Measurements from ENCODE around the gene SVOPL. TPM values are rescaled to one million over a fixed set of nuclear protein-coding genes. Genes with fewer than 3 reads are reported as not detected.

The SVOPL gene
- total RNA-seq, 1 experiment from 2014 or later, result not detected

- Histone ChIP-seq H3K4me3 (replicated peaks in 1 of 2; ENCODE audit: low read depth in 1 of 2, low read length in 2 of 2) (no peak overlapping the region), H3K4me2 (ENCODE audit: low read length) (no peak overlapping the region), H4K20me1 (ENCODE audit: insufficient read depth) (no peaks in the 10 kb centered on the region), H3K36me3 (ENCODE audit: control insufficient read depth in 1 of 2, insufficient read depth in 2 of 2, low read length in 2 of 2) (no peaks in the 10 kb centered on the region), H3K9me3 (ENCODE audit: control insufficient read depth in 1 of 2, insufficient read depth in 1 of 2, low read depth in 1 of 2, low read length in 2 of 2) (no peaks in the 10 kb centered on the region), H3K79me2 (ENCODE audit: insufficient read depth, low read length) (no peaks in the 10 kb centered on the region), H3K4me1 (ENCODE audit: control insufficient read depth in 1 of 2, insufficient read depth in 2 of 2, low read length in 2 of 2) (no peaks in the 10 kb centered on the region), H2AFZ (ENCODE audit: low read depth, low read length, poor library complexity, severe bottlenecking) (no peak overlapping the region), H3K9me2 (ENCODE audit: insufficient read depth) (no peaks in the 10 kb centered on the region), H3K27me3 (ENCODE audit: insufficient read depth, low read length) (no peaks in the 10 kb centered on the region), H3K9ac (ENCODE audit: low read length) (no peak overlapping the region), H3K27ac (ENCODE audit: low read depth, low read length) (no peak overlapping the region)
- BruUV-seq (replicated peaks), result no TSS peak
- no peak for TF ChIP-seq EZH2 (IDR thresholded peaks at IDR 0.05)
- no peak for TF ChIP-seq MAX (IDR thresholded peaks at IDR 0.05)
- TF ChIP-seq EZH2phosphoT487 (IDR thresholded peaks at IDR 0.05; ENCODE audit: borderline replicate concordance), result no peak
- TF ChIP-seq SRF (IDR thresholded peaks at IDR 0.05; ENCODE audit: low read depth), result no peak
- no peak for TF ChIP-seq ZNF274 (IDR thresholded peaks at IDR 0.05; ENCODE audit: low read depth, low read length)
- TF ChIP-seq JUND (IDR thresholded peaks at IDR 0.05), result no peak
- RAD21 ChIA-PET (ENCODE audit: low non-redundant PET in 1 of 2, low total read pairs in 2 of 2, uncharacterized antibody in 2 of 2, unreplicated experiment in 2 of 2), result no interaction called here
- DNase-seq (ENCODE audit: low read depth, low spot score) (no peak), ATAC-seq (no peak)
- CTCF ChIA-PET, result no interaction called here
- intact Hi-C loops (cut with micrococcal nuclease), result no loop called here
- POLR2A ChIA-PET, result no interaction called here
These were observed 127.4 kb downstream of the SVOPL start for GRCh38 chr7:138573741-138574140.

- Histone ChIP-seq H3K4me2 (ENCODE audit: low read length) (no peak overlapping the region), H3K36me3 (ENCODE audit: control insufficient read depth in 1 of 2, insufficient read depth in 2 of 2, low read length in 2 of 2) (peaks cover 0 to 4% of the 10 kb centered on the region in 2 experiments; a peak in 1 of 4 replicates), H3K9me2 (ENCODE audit: insufficient read depth) (no peaks in the 10 kb centered on the region), H3K4me3 (replicated peaks in 1 of 2; ENCODE audit: low read depth in 1 of 2, low read length in 2 of 2) (no peak overlapping the region), H3K9ac (ENCODE audit: low read length) (no peak overlapping the region), H2AFZ (ENCODE audit: low read depth, low read length, poor library complexity, severe bottlenecking) (no peak overlapping the region), H3K27ac (ENCODE audit: low read depth, low read length) (no peak overlapping the region), H3K79me2 (ENCODE audit: insufficient read depth, low read length) (no peaks in the 10 kb centered on the region), H3K27me3 (ENCODE audit: insufficient read depth, low read length) (no peaks in the 10 kb centered on the region), H3K9me3 (ENCODE audit: control insufficient read depth in 1 of 2, insufficient read depth in 1 of 2, low read depth in 1 of 2, low read length in 2 of 2) (peaks cover 3 to 9% of the 10 kb centered on the region in 2 experiments; a peak in 2 of 4 replicates), H4K20me1 (ENCODE audit: insufficient read depth) (no peaks in the 10 kb centered on the region), H3K4me1 (ENCODE audit: control insufficient read depth in 1 of 2, insufficient read depth in 2 of 2, low read length in 2 of 2) (no peaks in the 10 kb centered on the region)
- intact Hi-C loops (cut with micrococcal nuclease), result no loop called here
- no peak for TF ChIP-seq ZNF274 (IDR thresholded peaks at IDR 0.05; ENCODE audit: low read depth, low read length)
- TF ChIP-seq SRF (IDR thresholded peaks at IDR 0.05; ENCODE audit: low read depth), result no peak
- no peak for TF ChIP-seq RAD21 (IDR thresholded peaks at IDR 0.05; ENCODE audit: low read depth)
- TF ChIP-seq ELF1 (IDR thresholded peaks at IDR 0.05; ENCODE audit: borderline replicate concordance, low read depth), result no peak
- CTCF ChIA-PET, result no interaction called here
- ATAC-seq, result no peak
- no TSS peak for BruUV-seq (replicated peaks)
- POLR2A ChIA-PET, result no interaction called here
- RAD21 ChIA-PET (ENCODE audit: low non-redundant PET in 1 of 2, low total read pairs in 2 of 2, uncharacterized antibody in 2 of 2, unreplicated experiment in 2 of 2), result no interaction called here
- DNase-seq (ENCODE audit: low read depth, low spot score), result no peak
These were observed 130.4 kb downstream of the SVOPL start for GRCh38 chr7:138570715-138571114.

Measured in HCT116 (cell line).